WTC11 (cell line): ENCODE measurements around the gene LAMP2. TPM values are rescaled to one million over a fixed set of nuclear protein-coding genes. Genes with fewer than 3 reads are reported as not detected.

Source experiments
- ATAC-seq: fragments of 200-7000 bp; cut with Tn5 transposase; 2 replicates; pipeline ENCODE4 v1.10.0; 2021; ENCODE audit warnings: mild to moderate bottlenecking, moderate library complexity
- CTCF ChIA-PET: fragments of 300-600 bp; sonication (Branson Sonifier 250); formaldehyde crosslinking; loops from one replicate; lab custom pipeline; 2021; ENCODE audit warnings: antibody characterized with exemption; lab: Charles Lee
- POLR2A ChIA-PET: fragments of 350-600 bp; sonication (Branson Sonifier 250); formaldehyde crosslinking; loops from one replicate; lab custom pipeline; 2021; ENCODE audit warnings: antibody characterized with exemption; lab: Charles Lee
- DNase-seq: peaks from one replicate; pipeline ENCODE4 v3.0.0; 2021; ENCODE audit warnings: low spot score
- H3K27ac Mint-ChIP-seq: 2 replicates; pipeline ENCODE4 v1.8.0; 2021; ENCODE audit warnings: mixed read lengths
- H3K27me3 Mint-ChIP-seq: 2 replicates; pipeline ENCODE4 v1.8.0; 2021; ENCODE audit warnings: low read depth, mild to moderate bottlenecking, moderate library complexity, mixed read lengths
- H3K36me3 Mint-ChIP-seq: 2 replicates; pipeline ENCODE4 v1.8.0; 2021; ENCODE audit warnings: mixed read lengths
- H3K4me1 Mint-ChIP-seq: 2 replicates; pipeline ENCODE4 v1.8.0; 2022; ENCODE audit warnings: mixed read lengths
- H3K4me3 Mint-ChIP-seq: 2 replicates; pipeline ENCODE4 v1.8.0; 2021; ENCODE audit warnings: mild to moderate bottlenecking, moderate library complexity, mixed read lengths
- H3K9me3 Mint-ChIP-seq: 2 replicates; pipeline ENCODE4 v1.8.0; 2021; ENCODE audit warnings: mixed read lengths
- CBFB ChIP-seq: sonication (generic); formaldehyde crosslinking; IDR thresholded peaks from 2 replicates; pipeline ENCODE4 v1.8.1; 2022; ENCODE audit warnings: mild to moderate bottlenecking, low read depth, missing genetic modification reagents
- E2F1 ChIP-seq: sonication (generic); formaldehyde crosslinking; IDR thresholded peaks from 2 replicates; pipeline ENCODE4 v1.8.0; 2022; ENCODE audit warnings: mild to moderate bottlenecking, missing genetic modification reagents
- ELF4 ChIP-seq: sonication (generic); formaldehyde crosslinking; IDR thresholded peaks from 2 replicates; pipeline ENCODE4 v1.8.1; 2022; ENCODE audit warnings: low read depth, mild to moderate bottlenecking, moderate library complexity, missing genetic modification reagents
- ETV6 ChIP-seq: sonication (generic); formaldehyde crosslinking; IDR thresholded peaks from 2 replicates; pipeline ENCODE4 v1.8.1; 2022; ENCODE audit warnings: mild to moderate bottlenecking, missing genetic modification reagents
- FOXJ3 ChIP-seq: sonication (generic); formaldehyde crosslinking; IDR thresholded peaks from 2 replicates; pipeline ENCODE4 v1.9.0; 2021; ENCODE audit warnings: missing genetic modification reagents, mild to moderate bottlenecking, borderline replicate concordance
- IRF2 ChIP-seq: sonication (generic); formaldehyde crosslinking; IDR thresholded peaks from 2 replicates; pipeline ENCODE4 v1.8.0; 2022; ENCODE audit warnings: low read depth, missing genetic modification reagents, borderline replicate concordance
- JAZF1 ChIP-seq: fragments of 250-450 bp; sonication (Bioruptor Pico); IDR thresholded peaks from 2 replicates; pipeline ENCODE4 v1.9.0; 2021; ENCODE audit warnings: moderate library complexity, mild to moderate bottlenecking, inconsistent platforms
- JUN ChIP-seq: sonication (generic); formaldehyde crosslinking; IDR thresholded peaks from 2 replicates; pipeline ENCODE4 v1.8.0; 2023; ENCODE audit warnings: mild to moderate bottlenecking, missing genetic modification reagents
- KAT7 ChIP-seq: sonication (generic); formaldehyde crosslinking; IDR thresholded peaks from 2 replicates; pipeline ENCODE4 v1.8.1; 2023; ENCODE audit warnings: missing genetic modification reagents, mild to moderate bottlenecking, borderline replicate concordance
- MXD4 ChIP-seq: fragments of 250-450 bp; sonication (Bioruptor Pico); IDR thresholded peaks from 2 replicates; pipeline ENCODE4 v1.8.0; 2021; ENCODE audit warnings: mild to moderate bottlenecking, moderate library complexity, borderline replicate concordance
- MYBL2 ChIP-seq: sonication (generic); formaldehyde crosslinking; IDR thresholded peaks from 2 replicates; pipeline ENCODE4 v1.8.1; 2023; ENCODE audit warnings: mild to moderate bottlenecking, moderate library complexity, missing genetic modification reagents
- NFE2L1 ChIP-seq: sonication (generic); formaldehyde crosslinking; IDR thresholded peaks from 2 replicates; pipeline ENCODE4 v1.8.1; 2023; ENCODE audit warnings: missing genetic modification reagents
- TCF7 ChIP-seq: sonication (generic); formaldehyde crosslinking; IDR thresholded peaks from 2 replicates; pipeline ENCODE4 v1.8.0; 2022; ENCODE audit warnings: mild to moderate bottlenecking, low read depth, missing genetic modification reagents, moderate library complexity
- TEAD1 ChIP-seq: sonication (generic); formaldehyde crosslinking; IDR thresholded peaks from 2 replicates; pipeline ENCODE4 v1.8.0; 2022; ENCODE audit warnings: mild to moderate bottlenecking, missing genetic modification reagents
- ZMAT4 ChIP-seq: fragments of 250-450 bp; sonication (Bioruptor Pico); IDR thresholded peaks from 2 replicates; pipeline ENCODE4 v1.9.0; 2021; ENCODE audit warnings: mild to moderate bottlenecking
- ZNF121 ChIP-seq: sonication (generic); formaldehyde crosslinking; IDR thresholded peaks from 2 replicates; pipeline ENCODE4 v1.8.0; 2023; ENCODE audit warnings: missing genetic modification reagents
- ZNF138 ChIP-seq: sonication (generic); formaldehyde crosslinking; conservative IDR thresholded peaks from 2 replicates; pipeline ENCODE4 v1.8.1; 2022; ENCODE audit warnings: mild to moderate bottlenecking, moderate library complexity, missing genetic modification reagents
- ZNF416 ChIP-seq: fragments of 250-450 bp; sonication (Bioruptor Pico); IDR thresholded peaks from 2 replicates; pipeline ENCODE4 v1.9.0; 2021; ENCODE audit warnings: mild to moderate bottlenecking, inconsistent platforms
- ZNF671 ChIP-seq: fragments of 250-450 bp; sonication (Bioruptor Pico); IDR thresholded peaks from 2 replicates; pipeline ENCODE4 v1.8.0; 2021; ENCODE audit warnings: mild to moderate bottlenecking
- ZSCAN18 ChIP-seq: fragments of 250-450 bp; sonication (Bioruptor Pico); IDR thresholded peaks from 2 replicates; pipeline ENCODE4 v2.1.2; 2022; ENCODE audit warnings: mild to moderate bottlenecking, moderate library complexity
- total RNA-seq: library from RNA; stranded (reverse); gene quantifications from 3 replicates; pipeline ENCODE4 v1.2.3, GENCODE V29; 2021
- TF ChIP-seq, protein P1 (sequence below): fragments of 250-450 bp; sonication (Bioruptor Pico); IDR thresholded peaks from 2 replicates; pipeline ENCODE4 v1.8.0; 2021; ENCODE audit warnings: mild to moderate bottlenecking
- TF ChIP-seq, protein P2 (sequence below): sonication (generic); formaldehyde crosslinking; IDR thresholded peaks from 2 replicates; pipeline ENCODE4 v1.8.1; 2023; ENCODE audit warnings: mild to moderate bottlenecking, missing genetic modification reagents, borderline replicate concordance

Gene LAMP2
- total RNA-seq, 1 experiment from 2014 or later = 28.8 TPM

GRCh38 chrX:120485315-120485637 lies 16.2 kb upstream of the LAMP2 start:
- POLR2A ChIA-PET = no interaction called here
- CTCF ChIA-PET = interaction anchor here (0.7 to 1.6 kb wide), 10 partner anchors 14 to 179 kb away, joined by 3 to 19 read pairs (median 4); partner anchors contain the start of gene LAMP2
- Mint-ChIP-seq H3K27me3 (no peaks in the 10 kb centered on the region), H3K9me3 (no peaks in the 10 kb centered on the region), H3K36me3 (no peaks in the 10 kb centered on the region), H3K4me1 (no peaks in the 10 kb centered on the region), H3K27ac (peak overlapping the region; percentile 93), H3K4me3 (peak overlapping the region; percentile 66)
- DNase-seq (no peak), ATAC-seq (no peak)
- no peak for TF ChIP-seq MYBL2 (CRISPR knock-in tag)
- TF ChIP-seq, protein P1, sequence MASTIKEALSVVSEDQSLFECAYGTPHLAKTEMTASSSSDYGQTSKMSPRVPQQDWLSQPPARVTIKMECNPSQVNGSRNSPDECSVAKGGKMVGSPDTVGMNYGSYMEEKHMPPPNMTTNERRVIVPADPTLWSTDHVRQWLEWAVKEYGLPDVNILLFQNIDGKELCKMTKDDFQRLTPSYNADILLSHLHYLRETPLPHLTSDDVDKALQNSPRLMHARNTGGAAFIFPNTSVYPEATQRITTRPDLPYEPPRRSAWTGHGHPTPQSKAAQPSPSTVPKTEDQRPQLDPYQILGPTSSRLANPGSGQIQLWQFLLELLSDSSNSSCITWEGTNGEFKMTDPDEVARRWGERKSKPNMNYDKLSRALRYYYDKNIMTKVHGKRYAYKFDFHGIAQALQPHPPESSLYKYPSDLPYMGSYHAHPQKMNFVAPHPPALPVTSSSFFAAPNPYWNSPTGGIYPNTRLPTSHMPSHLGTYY (CRISPR knock-in tag) = no peak
- TF ChIP-seq E2F1 = no peak
- no peak for TF ChIP-seq TCF7 (CRISPR knock-in tag)
- no peak for TF ChIP-seq ZNF416 (CRISPR knock-in tag)

DNA sequence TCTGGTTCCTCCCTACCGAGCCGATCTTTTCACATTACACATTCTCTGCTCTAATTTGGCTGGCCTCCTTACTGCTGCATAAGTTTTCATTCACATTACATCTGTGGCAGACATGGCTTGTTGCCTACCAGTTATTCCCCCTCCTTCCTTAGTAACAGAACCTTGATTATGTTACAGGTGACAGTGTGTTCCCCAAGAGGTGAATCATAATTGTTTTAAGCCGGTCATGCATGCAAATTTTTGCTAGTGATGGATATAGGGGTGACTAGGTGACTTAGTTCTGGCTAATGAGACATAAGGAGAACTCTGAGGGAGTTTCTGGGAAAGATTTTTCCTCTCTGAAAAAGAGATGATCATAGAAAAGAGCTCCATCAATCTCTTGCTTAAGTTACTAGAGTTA lies 8.4 kb upstream of the LAMP2 start:
- H3K4me1 Mint-ChIP-seq = no peaks in the 10 kb centered on the region
- no peaks in the 10 kb centered on the region for H3K9me3 Mint-ChIP-seq
- H3K27ac Mint-ChIP-seq = no peak overlapping the region
- ChIA-PET POLR2A (no interaction called here), CTCF (interaction anchor here (1.2 kb wide), 1 partner anchor 168 kb away, joined by 3 read pairs; no protein-coding TSS in a partner anchor)
- no peak for DNase-seq
- no peak overlapping the region for H3K4me3 Mint-ChIP-seq
- TF ChIP-seq KAT7 (no peak), ZSCAN18 (CRISPR knock-in tag) (no peak), JUN (CRISPR knock-in tag) (no peak), ZNF138 (CRISPR knock-in tag) (no peak), NFE2L1 (CRISPR knock-in tag) (no peak), ZMAT4 (CRISPR knock-in tag) (no peak), ETV6 (CRISPR knock-in tag) (no peak), ZNF121 (CRISPR knock-in tag) (no peak), CBFB (CRISPR knock-in tag) (no peak), ELF4 (CRISPR knock-in tag) (no peak), TEAD1 (CRISPR knock-in tag) (no peak), ZNF671 (CRISPR knock-in tag) (no peak), FOXJ3 (CRISPR knock-in tag) (no peak), IRF2 (no peak), JAZF1 (no peak), E2F1 (no peak), MXD4 (CRISPR knock-in tag) (no peak)
- TF ChIP-seq, protein P2, sequence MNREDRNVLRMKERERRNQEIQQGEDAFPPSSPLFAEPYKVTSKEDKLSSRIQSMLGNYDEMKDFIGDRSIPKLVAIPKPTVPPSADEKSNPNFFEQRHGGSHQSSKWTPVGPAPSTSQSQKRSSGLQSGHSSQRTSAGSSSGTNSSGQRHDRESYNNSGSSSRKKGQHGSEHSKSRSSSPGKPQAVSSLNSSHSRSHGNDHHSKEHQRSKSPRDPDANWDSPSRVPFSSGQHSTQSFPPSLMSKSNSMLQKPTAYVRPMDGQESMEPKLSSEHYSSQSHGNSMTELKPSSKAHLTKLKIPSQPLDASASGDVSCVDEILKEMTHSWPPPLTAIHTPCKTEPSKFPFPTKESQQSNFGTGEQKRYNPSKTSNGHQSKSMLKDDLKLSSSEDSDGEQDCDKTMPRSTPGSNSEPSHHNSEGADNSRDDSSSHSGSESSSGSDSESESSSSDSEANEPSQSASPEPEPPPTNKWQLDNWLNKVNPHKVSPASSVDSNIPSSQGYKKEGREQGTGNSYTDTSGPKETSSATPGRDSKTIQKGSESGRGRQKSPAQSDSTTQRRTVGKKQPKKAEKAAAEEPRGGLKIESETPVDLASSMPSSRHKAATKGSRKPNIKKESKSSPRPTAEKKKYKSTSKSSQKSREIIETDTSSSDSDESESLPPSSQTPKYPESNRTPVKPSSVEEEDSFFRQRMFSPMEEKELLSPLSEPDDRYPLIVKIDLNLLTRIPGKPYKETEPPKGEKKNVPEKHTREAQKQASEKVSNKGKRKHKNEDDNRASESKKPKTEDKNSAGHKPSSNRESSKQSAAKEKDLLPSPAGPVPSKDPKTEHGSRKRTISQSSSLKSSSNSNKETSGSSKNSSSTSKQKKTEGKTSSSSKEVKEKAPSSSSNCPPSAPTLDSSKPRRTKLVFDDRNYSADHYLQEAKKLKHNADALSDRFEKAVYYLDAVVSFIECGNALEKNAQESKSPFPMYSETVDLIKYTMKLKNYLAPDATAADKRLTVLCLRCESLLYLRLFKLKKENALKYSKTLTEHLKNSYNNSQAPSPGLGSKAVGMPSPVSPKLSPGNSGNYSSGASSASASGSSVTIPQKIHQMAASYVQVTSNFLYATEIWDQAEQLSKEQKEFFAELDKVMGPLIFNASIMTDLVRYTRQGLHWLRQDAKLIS (CRISPR knock-in tag) = no peak
- no peak for ATAC-seq
- H3K36me3 Mint-ChIP-seq = no peaks in the 10 kb centered on the region
- no peaks in the 10 kb centered on the region; the same call in 1 of the 2 replicates for H3K27me3 Mint-ChIP-seq
